Measurements from ENCODE around the gene KCNK10.

- no peak for TF ChIP-seq CTCF (IDR thresholded peaks at IDR 0.05; ENCODE audit: low read depth, low read length)
- TF ChIP-seq EZH2phosphoT487 (IDR thresholded peaks at IDR 0.05; ENCODE audit: low read depth), result no peak
These were observed 104.8 kb downstream of the KCNK10 start for GRCh38 chr14:88218119-88218915.

Data from OCI-LY3 (cell line).